Nephron progenitor cell (in vitro differentiated cells): Measurements from ENCODE around the gene ACSL1.

Source experiments
- DNase-seq: peaks from one replicate; pipeline ENCODE4 v3.0.0; 2021
- H3K27ac Mint-ChIP-seq: 2 replicates; pipeline ENCODE4 v1.8.0; 2021; ENCODE audit warnings: mild to moderate bottlenecking, moderate library complexity, mixed read lengths
- H3K27me3 Mint-ChIP-seq: 2 replicates; pipeline ENCODE4 v1.8.0; 2021; ENCODE audit warnings: mild to moderate bottlenecking, low read depth, mixed read lengths; ENCODE audit not compliant: poor library complexity
- H3K36me3 Mint-ChIP-seq: 2 replicates; pipeline ENCODE4 v1.8.0; 2021; ENCODE audit warnings: low read depth, mixed read lengths
- H3K4me1 Mint-ChIP-seq: 2 replicates; pipeline ENCODE4 v1.8.0; 2021; ENCODE audit warnings: mixed read lengths
- H3K4me3 Mint-ChIP-seq: 2 replicates; pipeline ENCODE4 v1.8.0; 2021; ENCODE audit warnings: mild to moderate bottlenecking, moderate library complexity, mixed read lengths
- H3K9me3 Mint-ChIP-seq: 2 replicates; pipeline ENCODE4 v1.8.0; 2021; ENCODE audit warnings: mild to moderate bottlenecking, moderate library complexity, mixed read lengths
- TF ChIP-seq, protein P1 (sequence below): fragments of 200-600 bp; sonication (generic); IDR thresholded peaks from 2 replicates; pipeline ENCODE4 v1.5.0; 2021; ENCODE audit warnings: antibody characterized with exemption

ACSL1 gene

DNA sequence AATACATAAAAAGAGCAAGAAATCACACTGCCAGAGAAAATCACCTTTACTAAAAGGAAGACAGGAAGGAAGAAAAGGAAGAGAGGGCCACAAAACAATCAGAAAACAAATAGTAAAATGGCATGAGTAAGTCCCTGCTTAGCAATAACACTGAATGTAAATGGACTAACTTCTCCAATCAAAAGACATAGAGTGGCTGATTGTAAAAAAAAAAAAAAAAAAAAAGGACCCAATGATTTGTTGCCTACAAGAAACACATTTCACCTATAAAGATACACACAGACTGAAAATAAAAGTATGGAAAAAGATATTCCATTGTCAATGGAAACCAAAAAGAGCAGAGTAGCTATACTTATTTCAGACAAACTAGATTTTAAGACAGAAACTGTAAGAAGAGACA lies 104.5 kb downstream of the ACSL1 start:
- peaks cover 21% of the 10 kb centered on the region for H3K4me1 Mint-ChIP-seq
- no peak for DNase-seq
- no peak overlapping the region for H3K27ac Mint-ChIP-seq
- H3K36me3 Mint-ChIP-seq: peaks cover 83% of the 10 kb centered on the region
- peaks cover 4% of the 10 kb centered on the region for H3K27me3 Mint-ChIP-seq
- peaks cover 21% of the 10 kb centered on the region for H3K9me3 Mint-ChIP-seq
- no peak overlapping the region for H3K4me3 Mint-ChIP-seq
- TF ChIP-seq, protein P1, sequence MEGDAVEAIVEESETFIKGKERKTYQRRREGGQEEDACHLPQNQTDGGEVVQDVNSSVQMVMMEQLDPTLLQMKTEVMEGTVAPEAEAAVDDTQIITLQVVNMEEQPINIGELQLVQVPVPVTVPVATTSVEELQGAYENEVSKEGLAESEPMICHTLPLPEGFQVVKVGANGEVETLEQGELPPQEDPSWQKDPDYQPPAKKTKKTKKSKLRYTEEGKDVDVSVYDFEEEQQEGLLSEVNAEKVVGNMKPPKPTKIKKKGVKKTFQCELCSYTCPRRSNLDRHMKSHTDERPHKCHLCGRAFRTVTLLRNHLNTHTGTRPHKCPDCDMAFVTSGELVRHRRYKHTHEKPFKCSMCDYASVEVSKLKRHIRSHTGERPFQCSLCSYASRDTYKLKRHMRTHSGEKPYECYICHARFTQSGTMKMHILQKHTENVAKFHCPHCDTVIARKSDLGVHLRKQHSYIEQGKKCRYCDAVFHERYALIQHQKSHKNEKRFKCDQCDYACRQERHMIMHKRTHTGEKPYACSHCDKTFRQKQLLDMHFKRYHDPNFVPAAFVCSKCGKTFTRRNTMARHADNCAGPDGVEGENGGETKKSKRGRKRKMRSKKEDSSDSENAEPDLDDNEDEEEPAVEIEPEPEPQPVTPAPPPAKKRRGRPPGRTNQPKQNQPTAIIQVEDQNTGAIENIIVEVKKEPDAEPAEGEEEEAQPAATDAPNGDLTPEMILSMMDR: no peak

DNA sequence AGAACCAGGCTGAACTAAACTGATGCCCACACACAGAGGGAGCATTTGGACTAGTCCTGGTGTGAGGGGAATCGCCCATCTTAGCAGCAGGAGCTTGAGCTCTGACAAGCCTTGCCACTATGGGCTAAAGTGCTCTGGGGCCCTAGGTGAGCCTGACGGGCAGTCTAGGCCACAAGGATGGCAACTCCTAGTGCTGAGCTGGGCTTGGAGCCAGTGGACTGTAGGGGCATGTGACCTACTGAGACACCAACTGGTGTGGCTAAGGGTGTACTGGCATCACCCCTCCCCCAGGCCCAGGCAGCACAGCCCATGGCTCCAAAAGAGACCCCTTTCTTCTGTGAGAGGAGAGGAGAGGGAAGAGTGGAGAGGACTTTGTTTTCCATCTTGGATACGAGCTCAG lies 106.4 kb downstream of the ACSL1 start:
- Mint-ChIP-seq H3K4me1 (peaks cover 27% of the 10 kb centered on the region), H3K27ac (no peak overlapping the region), H3K27me3 (peaks cover 4% of the 10 kb centered on the region), H3K4me3 (no peak overlapping the region), H3K36me3 (peaks cover 74% of the 10 kb centered on the region), H3K9me3 (peaks cover 21% of the 10 kb centered on the region)
- DNase-seq: no peak
- TF ChIP-seq, protein P1: no peak

DNA sequence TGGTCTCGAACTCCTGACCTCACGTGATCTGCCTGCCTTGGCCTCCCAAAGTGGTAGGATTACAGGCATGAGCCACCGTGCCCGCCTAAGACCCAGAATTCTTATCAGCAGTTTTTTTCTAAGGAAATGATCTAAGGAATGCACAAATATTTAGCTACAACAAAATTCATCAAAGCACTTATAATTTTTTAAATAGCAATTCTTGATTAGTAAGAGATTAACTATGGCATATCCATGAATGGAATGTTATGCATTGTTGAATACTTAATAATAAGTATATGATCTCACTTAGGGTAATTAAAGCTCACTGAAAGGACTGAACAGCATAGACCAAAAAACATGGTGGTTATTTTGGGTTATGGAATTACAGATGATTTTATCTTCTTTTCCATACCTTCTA lies 110.2 kb downstream of the ACSL1 start:
- Mint-ChIP-seq H3K4me1 (peaks cover 31% of the 10 kb centered on the region), H3K36me3 (peaks cover 64% of the 10 kb centered on the region), H3K27me3 (peaks cover 4% of the 10 kb centered on the region), H3K9me3 (peaks cover 6% of the 10 kb centered on the region), H3K4me3 (no peak overlapping the region), H3K27ac (no peak overlapping the region)
- TF ChIP-seq, protein P1: no peak
- no peak for DNase-seq

DNA sequence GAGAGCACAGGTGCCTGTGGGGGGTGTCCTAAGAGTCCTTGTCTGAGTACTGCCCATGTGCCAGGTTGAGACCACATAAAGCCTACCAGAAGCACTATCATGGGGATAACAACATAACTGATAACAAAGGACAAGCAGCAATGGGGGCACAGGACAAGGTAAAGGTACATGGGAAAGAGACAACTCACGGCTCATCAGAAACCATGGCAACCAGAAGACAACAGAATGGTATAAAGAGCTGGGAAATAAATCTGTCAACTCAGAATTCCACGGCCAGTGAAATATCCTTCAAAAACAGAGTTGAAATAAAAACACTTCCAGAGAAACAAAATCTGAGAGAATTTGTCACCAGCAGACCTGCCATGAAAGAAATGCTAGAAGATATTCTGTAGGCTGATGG lies 111.9 kb downstream of the ACSL1 start:
- peaks cover 20% of the 10 kb centered on the region for H3K4me1 Mint-ChIP-seq
- H3K4me3 Mint-ChIP-seq: no peak overlapping the region
- peak overlapping the region; percentile 14 for H3K27ac Mint-ChIP-seq
- no peak for DNase-seq
- TF ChIP-seq, protein P1: no peak
- peaks cover 3% of the 10 kb centered on the region for H3K27me3 Mint-ChIP-seq
- H3K9me3 Mint-ChIP-seq: no peaks in the 10 kb centered on the region
- peaks cover 69% of the 10 kb centered on the region for H3K36me3 Mint-ChIP-seq

DNA sequence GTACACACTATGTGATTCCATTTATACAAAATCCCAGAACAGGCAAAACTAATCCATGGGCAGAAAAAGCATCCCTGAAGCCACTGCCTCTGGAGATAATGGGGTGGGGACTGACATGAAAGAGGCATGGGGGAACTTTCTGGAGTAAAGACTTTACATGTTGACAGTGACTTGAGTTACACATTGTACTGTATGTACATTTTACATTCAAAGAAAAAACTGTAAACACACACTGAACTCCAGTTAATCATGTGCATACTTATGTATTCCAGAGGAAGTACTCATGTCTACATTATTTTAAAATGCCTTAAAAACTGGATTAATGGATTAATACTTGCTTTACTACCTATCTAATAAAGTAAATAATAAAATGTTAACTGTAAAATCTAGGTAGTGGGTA lies 113.4 kb downstream of the ACSL1 start:
- H3K9me3 Mint-ChIP-seq: no peaks in the 10 kb centered on the region
- peaks cover 75% of the 10 kb centered on the region for H3K36me3 Mint-ChIP-seq
- no peak for DNase-seq
- no peak overlapping the region for H3K4me3 Mint-ChIP-seq
- H3K4me1 Mint-ChIP-seq: peaks cover 14% of the 10 kb centered on the region
- no peaks in the 10 kb centered on the region for H3K27me3 Mint-ChIP-seq
- TF ChIP-seq, protein P1: no peak
- H3K27ac Mint-ChIP-seq: no peak overlapping the region

DNA sequence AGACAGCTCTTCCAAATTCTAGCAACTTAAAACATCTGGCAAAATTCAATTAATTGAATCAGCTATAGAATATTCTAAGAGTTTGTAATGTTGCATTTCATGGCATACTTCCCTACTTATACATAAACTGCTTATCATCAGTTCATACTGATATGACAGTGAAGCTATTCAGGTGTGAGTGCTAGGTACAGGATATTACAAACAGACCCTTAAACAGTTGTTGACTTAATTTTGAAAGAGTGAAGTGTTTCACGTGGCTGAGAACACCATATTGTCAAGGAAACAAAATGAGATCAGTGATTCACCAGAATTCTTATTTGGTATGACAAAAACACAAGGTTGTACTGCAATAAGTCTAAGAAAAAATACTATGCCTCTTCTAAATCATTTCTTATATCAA lies 119.3 kb downstream of the ACSL1 start:
- no peak for DNase-seq
- H3K27ac Mint-ChIP-seq: no peak overlapping the region
- no peaks in the 10 kb centered on the region for H3K27me3 Mint-ChIP-seq
- no peaks in the 10 kb centered on the region for H3K4me1 Mint-ChIP-seq
- TF ChIP-seq, protein P1: no peak
- no peaks in the 10 kb centered on the region for H3K9me3 Mint-ChIP-seq
- peaks cover 83% of the 10 kb centered on the region for H3K36me3 Mint-ChIP-seq
- H3K4me3 Mint-ChIP-seq: no peak overlapping the region
